ENCODE results near the gene C4BPB. TPM values are rescaled to one million over a fixed set of nuclear protein-coding genes. Genes with fewer than 3 reads are reported as not detected.

Gene C4BPB
- total and polyA plus RNA-seq, 2 donors (not counting 3 experiments of a cell fraction or from before 2014, with no cell fraction given), result not detected

- no peaks in the 10 kb centered on the region for H4K20me1 ChIP-seq (replicated peaks; ENCODE audit: control insufficient read depth, extremely low read depth, insufficient read depth, low read length)
- H3K79me2 ChIP-seq (ENCODE audit: control insufficient read depth, insufficient read depth, low read length), result no peaks in the 10 kb centered on the region
- no peak overlapping the region for H3K9ac ChIP-seq (replicated peaks; ENCODE audit: extremely low read depth, insufficient read depth, low read length)
- dilution Hi-C loops (cut with MboI; ENCODE audit: extremely low pct_ligation_motif_present, low sequenced_read_pairs), result no loop called here
- H3K9me3 ChIP-seq (replicated peaks; ENCODE audit: control insufficient read depth, insufficient read depth, low read length), result no peaks in the 10 kb centered on the region
- FAIRE-seq (no peak), DNase-seq (ENCODE audit: low read depth, low spot score) (no peak)
- TF ChIP-seq MYC (IDR thresholded peaks at IDR 0.05; ENCODE audit: low read depth, low read length) (no peak), POLR2A (IDR thresholded peaks at IDR 0.05; ENCODE audit: low read depth, low read length) (no peak), GATA2 (IDR thresholded peaks at IDR 0.05; ENCODE audit: insufficient read depth, insufficient read length, low read depth, low read length) (no peak)
- no TSS peak for BruUV-seq (replicated peaks)
- no peak overlapping the region for H3K4me3 ChIP-seq (replicated peaks in 1 of 3; ENCODE audit: insufficient read depth in 1 of 3, low read depth in 1 of 3, low read length in 3 of 3)
- ChIA-PET CTCF (interaction anchor here (1.0 to 1.6 kb wide), 3 partner anchors 9 to 15 kb away, joined by 3 read pairs; partner anchors contain the start of gene PFKFB2), POLR2A (no interaction called here)
- no peak overlapping the region for H3K4me2 ChIP-seq (ENCODE audit: insufficient read depth, low read length)
- no peak overlapping the region for H3K27ac ChIP-seq (ENCODE audit: insufficient read depth, low read depth, low read length)
- no peaks in the 10 kb centered on the region for H3K36me3 ChIP-seq (ENCODE audit: control insufficient read depth in 2 of 2, extremely low read depth in 1 of 2, insufficient read depth in 2 of 2, low read length in 2 of 2)
- no peaks in the 10 kb centered on the region for H3K4me1 ChIP-seq (ENCODE audit: control insufficient read depth, extremely low read depth, insufficient read depth, low read length)
- peaks cover 0 to 2% of the 10 kb centered on the region in 2 experiments for H3K27me3 ChIP-seq (ENCODE audit: control insufficient read depth in 2 of 2, insufficient read depth in 2 of 2, low read length in 2 of 2)
- intact Hi-C loops (cut with micrococcal nuclease), result no loop called here
- no peak overlapping the region for H2AFZ ChIP-seq (ENCODE audit: low read depth, low read length)
- H3K9me1 ChIP-seq (replicated peaks; ENCODE audit: control insufficient read depth, extremely low read depth, insufficient read depth, low read length), result no peaks in the 10 kb centered on the region
Measured at GRCh38 chr1:207062058-207062457, 26.6 kb upstream of the C4BPB start.

GRCh38 chr1:207063014-207063413 lies 25.6 kb upstream of the C4BPB start:
- no peaks in the 10 kb centered on the region for H3K4me1 ChIP-seq (ENCODE audit: control insufficient read depth, extremely low read depth, insufficient read depth, low read length)
- H3K27ac ChIP-seq (ENCODE audit: insufficient read depth, low read depth, low read length), result no peak overlapping the region
- CTCF ChIA-PET, result interaction anchor here (1.0 kb wide), 1 partner anchor 16 kb away, joined by 3 read pairs; no protein-coding TSS in a partner anchor
- DNase-seq (ENCODE audit: low read depth, low spot score) (no peak), FAIRE-seq (no peak)
- no peak overlapping the region for H3K9ac ChIP-seq (replicated peaks; ENCODE audit: extremely low read depth, insufficient read depth, low read length)
- no peaks in the 10 kb centered on the region for H3K36me3 ChIP-seq (ENCODE audit: control insufficient read depth in 2 of 2, extremely low read depth in 1 of 2, insufficient read depth in 2 of 2, low read length in 2 of 2)
- H4K20me1 ChIP-seq (replicated peaks; ENCODE audit: control insufficient read depth, extremely low read depth, insufficient read depth, low read length), result no peaks in the 10 kb centered on the region
- no peak for TF ChIP-seq POLR2AphosphoS5 (IDR thresholded peaks at IDR 0.05; ENCODE audit: insufficient read depth, low read depth, low read length)
- TF ChIP-seq FOS (IDR thresholded peaks at IDR 0.05; ENCODE audit: borderline replicate concordance, insufficient read depth, low read length), result no peak
- TF ChIP-seq JUN (IDR thresholded peaks at IDR 0.05; ENCODE audit: borderline replicate concordance, insufficient read depth, insufficient read length, low read depth), result no peak
- no peak for TF ChIP-seq CTCF (IDR thresholded peaks at IDR 0.05; ENCODE audit: extremely low read depth in 1 of 2, insufficient read depth in 1 of 2, low read depth in 1 of 2, low read length in 2 of 2)
- no peak for TF ChIP-seq MYC (IDR thresholded peaks at IDR 0.05; ENCODE audit: low read depth, low read length)
- TF ChIP-seq, protein P1, sequence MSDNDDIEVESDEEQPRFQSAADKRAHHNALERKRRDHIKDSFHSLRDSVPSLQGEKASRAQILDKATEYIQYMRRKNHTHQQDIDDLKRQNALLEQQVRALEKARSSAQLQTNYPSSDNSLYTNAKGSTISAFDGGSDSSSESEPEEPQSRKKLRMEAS (IDR thresholded peaks at IDR 0.05; ENCODE audit: insufficient read depth, insufficient read length), result no peak
- no peak for TF ChIP-seq GATA2 (IDR thresholded peaks at IDR 0.05; ENCODE audit: insufficient read depth, insufficient read length, low read depth, low read length)
- no peak for TF ChIP-seq EZH2 (IDR thresholded peaks at IDR 0.05; ENCODE audit: borderline replicate concordance, low read depth, low read length, severe bottlenecking)
- TF ChIP-seq POLR2A (IDR thresholded peaks at IDR 0.05; ENCODE audit: low read depth, low read length), result no peak
- H3K9me1 ChIP-seq (replicated peaks; ENCODE audit: control insufficient read depth, extremely low read depth, insufficient read depth, low read length), result no peaks in the 10 kb centered on the region
- POLR2A ChIA-PET, result no interaction called here
- H3K9me3 ChIP-seq (replicated peaks; ENCODE audit: control insufficient read depth, insufficient read depth, low read length), result no peaks in the 10 kb centered on the region
- dilution Hi-C loops (cut with MboI; ENCODE audit: extremely low pct_ligation_motif_present, low sequenced_read_pairs), result no loop called here
- intact Hi-C loops (cut with micrococcal nuclease), result no loop called here
- no peak overlapping the region for H3K4me3 ChIP-seq (replicated peaks in 1 of 3; ENCODE audit: insufficient read depth in 1 of 3, low read depth in 1 of 3, low read length in 3 of 3)
- H3K79me2 ChIP-seq (ENCODE audit: control insufficient read depth, insufficient read depth, low read length), result no peaks in the 10 kb centered on the region
- no TSS peak for BruUV-seq (replicated peaks)
- H3K27me3 ChIP-seq (ENCODE audit: control insufficient read depth in 2 of 2, insufficient read depth in 2 of 2, low read length in 2 of 2), result peaks cover 0 to 2% of the 10 kb centered on the region in 2 experiments
- H3K4me2 ChIP-seq (ENCODE audit: insufficient read depth, low read length), result no peak overlapping the region
- no peak overlapping the region for H2AFZ ChIP-seq (ENCODE audit: low read depth, low read length)
